ENCODE data around the gene ZNF416. TPM values are rescaled to one million over a fixed set of nuclear protein-coding genes. Genes with fewer than 3 reads are reported as not detected.

The ZNF416 gene
- polyA plus RNA-seq, 1 of the 3 experiments (the other 2 are of a cell fraction): 2.0 TPM

GRCh38 chr19:57583521-57584416, 5.1 kb upstream of the ZNF416 start, which contains the start of gene ZIK1:
Gene ZIK1, plus strand, starts transcription at chr19:57584145. Its CDS starts 212 bp downstream, at chr19:57584357.
- Histone ChIP-seq H3K27ac (ENCODE audit: low read depth in 2 of 2, low read length in 1 of 2) (peak within 1 kb of the TSS in 1 of 2 experiments; percentile 54; a peak in 1 of 4 replicates), H3F3A (replicated peaks; ENCODE audit: insufficient read depth) (peaks cover 3% of the 10 kb centered on the region), H3K9me3 (no peaks in the 10 kb centered on the region; the same call in 1 of the 2 replicates), H3K4me2 (peak within 1 kb of the TSS; percentile 81), H4K20me1 (ENCODE audit: insufficient read depth) (no peaks in the 10 kb centered on the region), H2AFZ (ENCODE audit: low read depth) (peak within 1 kb of the TSS; percentile 90), H3K36me3 (replicated peaks in 1 of 2; ENCODE audit: control insufficient read depth in 1 of 2, insufficient read depth in 2 of 2, low read length in 1 of 2) (peaks cover under 1 to 3% of the 10 kb centered on the region in 2 experiments), H3K4me1 (ENCODE audit: control insufficient read depth in 1 of 2, insufficient read depth in 2 of 2, low read depth in 1 of 2, low read length in 1 of 2) (peaks cover 0 to 8% of the 10 kb centered on the region in 2 experiments; a peak in 1 of 4 replicates), H3K9ac (peak within 1 kb of the TSS; percentile 58), H3K9me2 (no peaks in the 10 kb centered on the region), H3K27me3 (ENCODE audit: insufficient read depth) (no peaks in the 10 kb centered on the region), H3K79me2 (ENCODE audit: insufficient read depth) (peaks cover 5% of the 10 kb centered on the region; the same call in 1 of the 2 replicates), H3K4me3 (ENCODE audit: low read depth in 2 of 2, low read length in 1 of 2) (peak within 1 kb of the TSS; percentile 62)
- DNase-seq: peak; percentile 97
- POLR2A ChIA-PET: interaction anchor here (1.0 kb wide), 1 partner anchor 30 kb away, joined by 4 read pairs; the partner anchor contains the start of gene ZNF134
- 32% methylated on average over 24 of the region's 76 CpGs for WGBS (ENCODE audit: low lambda C conversion rate)
- CTCF ChIA-PET: interaction anchor here (0.6 to 1.4 kb wide), 3 partner anchors 16 to 242 kb away, joined by 3 read pairs; partner anchors contain the start of gene ZNF530
- TF ChIP-seq GATA2 (CRISPR knock-in tag; IDR thresholded peaks at IDR 0.05) (no peak), JUND (IDR thresholded peaks at IDR 0.05) (no peak), GABPA (IDR thresholded peaks at IDR 0.05; ENCODE audit: low read depth) (peak; percentile 94), RCOR1 (IDR thresholded peaks at IDR 0.05; ENCODE audit: low read length) (no peak), POLR2AphosphoS5 (IDR thresholded peaks at IDR 0.05; ENCODE audit: low read depth, low read length) (0 out of 2 replicates have a peak, but pooled peaks have one; percentile 15), REST (IDR thresholded peaks at IDR 0.05; ENCODE audit: low read depth, low read length) (no peak), FOXM1 (IDR thresholded peaks at IDR 0.05; ENCODE audit: low read depth) (no peak), CHD2 (IDR thresholded peaks at IDR 0.05; ENCODE audit: low read length, partially characterized antibody) (peak; percentile 80), RFX5 (IDR thresholded peaks at IDR 0.05; ENCODE audit: low read length) (no peak), EP300 (IDR thresholded peaks at IDR 0.05; ENCODE audit: borderline replicate concordance in 1 of 2, low read depth in 1 of 2, low read length in 1 of 2) (no peak), ELF1 (IDR thresholded peaks at IDR 0.05) (no peak), FOSL2 (IDR thresholded peaks at IDR 0.05; ENCODE audit: borderline replicate concordance, low read depth) (no peak)
- TF ChIP-seq, protein P1, sequence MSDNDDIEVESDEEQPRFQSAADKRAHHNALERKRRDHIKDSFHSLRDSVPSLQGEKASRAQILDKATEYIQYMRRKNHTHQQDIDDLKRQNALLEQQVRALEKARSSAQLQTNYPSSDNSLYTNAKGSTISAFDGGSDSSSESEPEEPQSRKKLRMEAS (IDR thresholded peaks at IDR 0.05; ENCODE audit: low read depth): peak; percentile 79
- TF ChIP-seq, protein P2, sequence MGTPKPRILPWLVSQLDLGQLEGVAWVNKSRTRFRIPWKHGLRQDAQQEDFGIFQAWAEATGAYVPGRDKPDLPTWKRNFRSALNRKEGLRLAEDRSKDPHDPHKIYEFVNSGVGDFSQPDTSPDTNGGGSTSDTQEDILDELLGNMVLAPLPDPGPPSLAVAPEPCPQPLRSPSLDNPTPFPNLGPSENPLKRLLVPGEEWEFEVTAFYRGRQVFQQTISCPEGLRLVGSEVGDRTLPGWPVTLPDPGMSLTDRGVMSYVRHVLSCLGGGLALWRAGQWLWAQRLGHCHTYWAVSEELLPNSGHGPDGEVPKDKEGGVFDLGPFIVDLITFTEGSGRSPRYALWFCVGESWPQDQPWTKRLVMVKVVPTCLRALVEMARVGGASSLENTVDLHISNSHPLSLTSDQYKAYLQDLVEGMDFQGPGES (IDR thresholded peaks at IDR 0.05; ENCODE audit: low read depth, low read length): no peak
- TF ChIP-seq, protein P3, sequence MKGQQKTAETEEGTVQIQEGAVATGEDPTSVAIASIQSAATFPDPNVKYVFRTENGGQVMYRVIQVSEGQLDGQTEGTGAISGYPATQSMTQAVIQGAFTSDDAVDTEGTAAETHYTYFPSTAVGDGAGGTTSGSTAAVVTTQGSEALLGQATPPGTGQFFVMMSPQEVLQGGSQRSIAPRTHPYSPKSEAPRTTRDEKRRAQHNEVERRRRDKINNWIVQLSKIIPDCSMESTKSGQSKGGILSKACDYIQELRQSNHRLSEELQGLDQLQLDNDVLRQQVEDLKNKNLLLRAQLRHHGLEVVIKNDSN (IDR thresholded peaks at IDR 0.05; ENCODE audit: borderline replicate concordance, low read depth): peak; percentile 45; the same call in 1 of the 2 replicates

Measured in SK-N-SH (cell line).